ENCODE data around the gene SPEM2.

Gene SPEM2

DNA sequence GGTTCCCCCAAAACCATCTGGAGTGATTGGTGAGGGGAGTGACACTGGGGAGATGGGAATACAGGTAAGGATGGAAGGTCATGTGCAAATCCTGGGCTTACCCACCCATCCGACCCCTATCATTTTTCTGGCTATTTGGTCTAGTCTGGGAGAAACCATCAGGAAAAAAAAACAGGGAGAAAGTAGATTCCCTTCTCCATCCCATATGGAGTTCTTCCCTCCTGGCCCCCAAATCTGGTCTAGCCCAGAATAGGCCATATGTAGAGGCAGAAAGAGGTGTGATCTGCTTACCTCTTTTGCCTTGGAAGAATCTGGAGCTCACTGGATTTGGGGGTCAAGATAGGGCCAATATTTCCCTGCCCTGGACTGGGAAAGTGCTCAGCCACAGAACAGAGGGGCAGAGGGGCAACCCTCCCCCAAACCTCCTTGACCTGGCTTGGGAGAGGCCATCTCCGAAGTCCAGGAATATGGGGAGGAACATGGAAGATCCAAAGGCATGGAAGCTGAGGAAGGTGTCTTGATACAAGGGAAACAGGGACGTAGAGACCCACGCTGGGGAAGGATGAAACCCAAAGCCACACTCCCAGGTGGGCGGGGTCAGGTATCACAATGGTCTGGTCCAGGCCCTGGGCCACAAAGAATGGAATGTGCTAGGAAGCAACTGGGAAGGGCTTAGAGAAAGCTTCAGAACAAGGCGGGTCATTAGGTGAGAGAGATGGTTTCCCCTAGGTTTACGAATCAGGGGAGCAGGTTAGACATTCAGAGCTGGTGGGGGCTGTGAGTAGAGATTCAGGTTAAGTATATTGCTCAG, 35.6 kb downstream of the SPEM2 start:
- H3K4me3 ChIP-seq (replicated peaks; ENCODE audit: low read depth, low read length) = no peak overlapping the region
- DNase-seq (ENCODE audit: low read depth) = no peak
- TF ChIP-seq, protein P1, sequence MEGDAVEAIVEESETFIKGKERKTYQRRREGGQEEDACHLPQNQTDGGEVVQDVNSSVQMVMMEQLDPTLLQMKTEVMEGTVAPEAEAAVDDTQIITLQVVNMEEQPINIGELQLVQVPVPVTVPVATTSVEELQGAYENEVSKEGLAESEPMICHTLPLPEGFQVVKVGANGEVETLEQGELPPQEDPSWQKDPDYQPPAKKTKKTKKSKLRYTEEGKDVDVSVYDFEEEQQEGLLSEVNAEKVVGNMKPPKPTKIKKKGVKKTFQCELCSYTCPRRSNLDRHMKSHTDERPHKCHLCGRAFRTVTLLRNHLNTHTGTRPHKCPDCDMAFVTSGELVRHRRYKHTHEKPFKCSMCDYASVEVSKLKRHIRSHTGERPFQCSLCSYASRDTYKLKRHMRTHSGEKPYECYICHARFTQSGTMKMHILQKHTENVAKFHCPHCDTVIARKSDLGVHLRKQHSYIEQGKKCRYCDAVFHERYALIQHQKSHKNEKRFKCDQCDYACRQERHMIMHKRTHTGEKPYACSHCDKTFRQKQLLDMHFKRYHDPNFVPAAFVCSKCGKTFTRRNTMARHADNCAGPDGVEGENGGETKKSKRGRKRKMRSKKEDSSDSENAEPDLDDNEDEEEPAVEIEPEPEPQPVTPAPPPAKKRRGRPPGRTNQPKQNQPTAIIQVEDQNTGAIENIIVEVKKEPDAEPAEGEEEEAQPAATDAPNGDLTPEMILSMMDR (IDR thresholded peaks at IDR 0.05; ENCODE audit: low read length, missing control alignments) = no peak

DNA sequence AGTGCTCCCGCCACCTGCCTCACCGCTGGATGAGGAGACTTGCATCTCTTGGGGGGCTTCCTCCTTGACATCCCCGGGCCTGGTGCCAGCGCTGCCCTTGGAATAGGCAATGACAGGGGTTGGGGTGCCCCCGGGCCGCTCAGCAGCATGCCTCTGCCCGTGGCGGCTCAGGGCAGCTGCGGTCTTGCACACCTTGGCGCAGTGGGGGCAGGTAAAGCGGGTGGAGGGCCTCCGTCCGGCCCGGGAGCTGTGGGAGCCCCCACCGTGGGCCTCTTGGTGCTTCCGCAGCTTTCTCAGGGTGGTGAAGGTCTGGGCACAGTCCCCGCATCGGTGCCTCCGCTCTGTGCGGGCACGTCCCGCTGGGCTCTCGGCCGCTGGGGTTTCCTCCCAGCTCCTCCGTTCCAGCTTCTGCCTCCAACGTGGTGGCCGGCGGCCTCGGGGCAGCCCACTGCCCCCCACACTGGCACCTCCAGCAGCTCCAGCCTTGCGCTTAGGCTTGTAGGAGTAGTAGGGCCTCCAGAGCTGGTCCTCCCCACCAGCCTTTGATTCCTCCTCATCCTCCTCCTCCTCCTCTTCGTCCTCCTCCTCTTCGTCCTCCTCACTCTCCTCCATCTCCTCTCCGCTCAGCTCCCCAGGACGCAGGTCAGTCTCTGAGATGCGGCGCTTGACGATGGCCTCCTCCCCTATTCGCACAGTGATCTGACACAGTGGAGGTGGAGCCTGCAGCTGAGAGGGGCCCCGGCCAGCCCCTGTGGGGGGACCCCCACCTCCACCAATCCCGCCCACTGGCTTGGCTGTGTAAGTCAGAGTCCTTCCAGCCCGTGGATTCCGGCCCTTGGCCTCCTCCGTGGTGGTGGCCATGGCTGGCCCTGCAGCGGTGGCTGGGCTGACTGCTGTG, 37.3 kb downstream of the SPEM2 start:
- no peak overlapping the region for H3K4me3 ChIP-seq (replicated peaks; ENCODE audit: low read depth, low read length)
- TF ChIP-seq, protein P1 (IDR thresholded peaks at IDR 0.05; ENCODE audit: low read length, missing control alignments) = no peak
- DNase-seq (ENCODE audit: low read depth) = no peak

DNA sequence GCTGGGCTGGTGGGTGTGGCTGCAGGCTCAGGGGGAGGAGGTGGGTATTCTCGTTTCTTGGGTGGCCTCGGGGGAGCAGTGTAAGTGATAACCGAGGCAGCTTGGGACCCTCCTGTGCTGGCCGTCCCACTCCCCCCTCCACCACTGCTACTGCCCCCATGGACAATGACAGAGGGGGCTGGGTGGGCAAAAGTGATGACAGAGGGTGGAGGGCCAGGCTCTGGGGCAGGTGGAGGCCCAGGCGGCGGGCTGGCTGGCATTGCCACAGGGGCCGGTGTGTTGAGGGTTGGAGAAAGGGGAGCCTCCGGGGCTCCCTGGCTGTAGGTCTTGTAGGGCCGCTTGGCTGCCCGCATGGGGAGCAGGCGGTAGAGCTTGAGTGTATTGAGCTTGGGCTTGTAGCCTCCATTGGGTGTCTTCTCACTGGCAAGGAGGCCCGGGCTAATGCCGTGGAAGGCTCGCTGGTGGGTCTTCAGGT, 38.0 kb downstream of the SPEM2 start:
- TF ChIP-seq, protein P1 (IDR thresholded peaks at IDR 0.05; ENCODE audit: low read length, missing control alignments) = no peak
- no peak for DNase-seq (ENCODE audit: low read depth)
- no peak overlapping the region for H3K4me3 ChIP-seq (replicated peaks; ENCODE audit: low read depth, low read length)

DNA sequence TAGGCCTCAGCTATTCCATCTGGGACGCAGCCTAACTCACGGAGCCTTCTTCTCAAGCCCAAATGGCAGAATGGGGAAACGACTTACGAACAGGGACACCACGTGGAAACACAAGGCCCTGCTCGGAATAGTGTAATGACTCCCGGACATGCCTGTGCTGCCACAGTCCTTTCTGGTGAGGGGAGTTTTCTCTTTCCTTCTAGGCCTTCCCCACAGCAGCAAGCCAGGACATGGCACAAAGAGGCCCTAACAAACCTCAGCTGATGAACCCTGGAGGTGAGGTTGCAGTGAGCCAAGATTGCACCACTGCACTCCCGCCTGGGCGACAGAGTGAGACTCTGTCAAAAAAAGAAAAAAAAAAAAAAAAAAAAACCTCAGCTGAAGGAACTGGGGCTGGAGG, 38.7 kb downstream of the SPEM2 start:
- no peak overlapping the region for H3K4me3 ChIP-seq (replicated peaks; ENCODE audit: low read depth, low read length)
- DNase-seq (ENCODE audit: low read depth) = no peak
- TF ChIP-seq, protein P1 (IDR thresholded peaks at IDR 0.05; ENCODE audit: low read length, missing control alignments) = no peak

DNA sequence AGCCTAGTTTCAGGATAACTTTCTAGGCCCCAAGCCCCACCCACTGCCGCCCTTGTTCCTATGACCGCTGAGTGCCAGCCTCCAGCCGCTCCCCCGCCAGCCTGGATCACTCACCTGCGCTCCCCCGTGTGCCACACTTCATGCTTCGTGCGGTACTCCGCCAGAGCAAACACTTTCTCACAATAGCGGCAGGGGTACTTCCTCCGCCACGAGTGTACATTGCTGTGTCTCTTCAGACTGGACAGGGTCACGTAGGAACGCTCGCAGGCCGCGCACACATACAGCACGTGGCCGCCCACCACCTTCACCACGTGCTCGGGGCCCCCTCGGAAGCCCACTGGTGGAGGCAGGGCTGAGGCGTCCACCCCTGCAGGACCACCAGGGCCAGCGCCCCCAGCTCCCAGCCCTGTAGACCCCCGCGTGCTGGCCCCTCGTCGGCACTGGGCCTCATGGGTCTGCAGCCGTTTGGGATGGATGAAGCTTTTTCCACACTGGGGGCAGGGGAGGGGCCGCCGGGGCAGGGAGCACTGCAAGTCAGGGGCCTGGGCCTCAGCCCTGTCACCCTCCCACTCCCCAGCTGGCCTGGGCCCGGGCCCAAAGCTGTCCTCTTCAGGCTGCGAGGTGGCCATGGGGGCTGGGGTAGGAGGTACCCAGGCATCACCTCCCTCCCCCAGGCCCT, 40.3 kb downstream of the SPEM2 start:
- H3K4me3 ChIP-seq (replicated peaks; ENCODE audit: low read depth, low read length) = no peak overlapping the region
- TF ChIP-seq, protein P1 (IDR thresholded peaks at IDR 0.05; ENCODE audit: low read length, missing control alignments) = no peak
- no peak for DNase-seq (ENCODE audit: low read depth)

DNA sequence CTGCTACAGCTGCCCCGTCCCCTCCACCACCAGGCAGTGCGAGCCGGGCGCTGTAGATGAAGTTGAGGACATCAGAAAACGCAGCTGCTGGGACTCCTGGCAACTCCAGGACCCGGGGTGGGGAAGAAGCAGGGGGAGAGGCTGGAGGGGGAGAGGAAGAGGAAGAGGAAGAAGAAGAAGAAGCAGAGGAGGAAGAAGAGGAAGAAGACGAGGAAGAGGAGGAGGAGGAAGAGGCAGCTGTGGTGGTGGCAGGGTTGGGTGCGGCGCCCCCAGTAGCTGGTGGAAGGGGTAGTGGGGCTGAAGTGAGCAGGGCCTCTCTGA, 40.9 kb downstream of the SPEM2 start:
- no peak for DNase-seq (ENCODE audit: low read depth)
- TF ChIP-seq, protein P1 (IDR thresholded peaks at IDR 0.05; ENCODE audit: low read length, missing control alignments) = no peak
- no peak overlapping the region for H3K4me3 ChIP-seq (replicated peaks; ENCODE audit: low read depth, low read length)

Measured in fibroblast of pulmonary artery (primary cell).